ENCODE measurements around the gene GTF2H4.

DNA sequence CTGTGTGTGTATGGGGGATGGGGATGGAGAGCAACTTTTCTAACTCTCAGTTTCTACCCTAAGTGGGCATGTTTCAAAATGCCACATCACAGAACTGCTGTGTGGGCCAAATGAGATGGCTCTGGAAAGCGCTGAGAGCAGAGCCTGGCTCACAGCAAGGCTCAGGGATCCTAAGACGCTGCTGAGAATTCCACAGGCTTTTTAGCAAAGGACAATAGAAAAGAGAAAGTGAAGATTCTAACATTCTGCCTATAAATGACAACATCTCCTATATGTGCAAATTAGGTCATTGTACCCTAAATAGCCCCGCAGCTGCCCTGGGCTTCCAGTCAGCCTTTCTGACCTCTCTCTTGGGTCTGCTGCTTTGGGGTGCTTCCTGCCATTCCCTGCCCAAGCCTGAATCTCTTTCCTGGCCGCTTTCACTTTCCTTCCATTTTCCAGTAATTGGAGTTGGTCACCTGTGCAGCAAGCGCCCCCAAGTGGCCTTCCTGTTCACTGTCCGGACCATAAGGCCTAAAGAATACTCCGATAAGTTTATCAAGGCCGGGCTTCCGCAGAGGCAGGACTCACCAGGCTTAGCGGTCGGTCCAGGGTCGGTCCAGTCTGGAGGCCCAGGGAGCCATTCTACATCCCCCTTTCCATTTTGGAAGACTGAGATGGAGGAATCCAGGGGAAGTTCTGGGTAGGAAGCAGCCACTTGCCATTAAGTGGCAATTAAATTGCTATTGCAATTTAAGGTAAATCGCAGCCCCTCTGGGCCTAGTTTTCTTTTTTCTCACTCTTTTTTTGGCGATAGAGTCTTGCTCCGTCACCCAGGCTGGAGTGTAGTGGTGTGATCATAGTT lies 30.4 kb upstream of the GTF2H4 start:
- TF ChIP-seq POLR2AphosphoS5 (IDR thresholded peaks at IDR 0.05; ENCODE audit: borderline replicate concordance, low read depth, low read length): no peak
- no peak for TF ChIP-seq FOXP2 (optimal IDR thresholded peaks at IDR 0.05; ENCODE audit: control extremely low read depth, extremely low read length, insufficient read depth)
